ENCODE results near the gene CST7.
"Not testable (repeated sequence)": the region's sequence is repeated elsewhere in the genome, so short reads cannot be mapped to it uniquely, and the experiment has no call there.

GRCh38 chr20:24931893-24932292 is 17.2 kb upstream of the CST7 start:
- TF ChIP-seq CREB1 (IDR thresholded peaks at IDR 0.05); CREB1 (CRISPR knock-in tag; IDR thresholded peaks at IDR 0.05); NCOR1 (IDR thresholded peaks at IDR 0.05; ENCODE audit: borderline replicate concordance, low read length); HBP1 (CRISPR knock-in tag; IDR thresholded peaks at IDR 0.05; ENCODE audit: low read depth); ZNF274 (CRISPR knock-in tag; IDR thresholded peaks at IDR 0.05); NPAS2 (CRISPR knock-in tag; IDR thresholded peaks at IDR 0.05; ENCODE audit: borderline replicate concordance): not testable (repeated sequence)
- TF ChIP-seq, protein P1, sequence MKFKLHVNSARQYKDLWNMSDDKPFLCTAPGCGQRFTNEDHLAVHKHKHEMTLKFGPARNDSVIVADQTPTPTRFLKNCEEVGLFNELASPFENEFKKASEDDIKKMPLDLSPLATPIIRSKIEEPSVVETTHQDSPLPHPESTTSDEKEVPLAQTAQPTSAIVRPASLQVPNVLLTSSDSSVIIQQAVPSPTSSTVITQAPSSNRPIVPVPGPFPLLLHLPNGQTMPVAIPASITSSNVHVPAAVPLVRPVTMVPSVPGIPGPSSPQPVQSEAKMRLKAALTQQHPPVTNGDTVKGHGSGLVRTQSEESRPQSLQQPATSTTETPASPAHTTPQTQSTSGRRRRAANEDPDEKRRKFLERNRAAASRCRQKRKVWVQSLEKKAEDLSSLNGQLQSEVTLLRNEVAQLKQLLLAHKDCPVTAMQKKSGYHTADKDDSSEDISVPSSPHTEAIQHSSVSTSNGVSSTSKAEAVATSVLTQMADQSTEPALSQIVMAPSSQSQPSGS (CRISPR knock-in tag; IDR thresholded peaks at IDR 0.05): not testable (repeated sequence)

Data from HepG2 (cell line).